IMR-90 (cell line): ENCODE results near the gene EXOC4. TPM values are rescaled to one million over a fixed set of nuclear protein-coding genes. Genes with fewer than 3 reads are reported as not detected.

ENCODE experiments used
- ATAC-seq: fragments of 200-7000 bp; cut with Tn5 transposase; 2 replicates; pipeline ENCODE4 v1.9.1; 2020; ENCODE audit warnings: low read depth, mild to moderate bottlenecking, moderate library complexity
- BruUV-seq: library from RNA; stranded (reverse); fragments of 400-500 nt; replicated peaks from 2 replicates; lab custom pipeline; 2021; lab: Mats Ljungman, UMichigan
- CTCF ChIA-PET: fragments of 300-600 bp; formaldehyde crosslinking; extraction: SDS; loops from one replicate; lab custom pipeline; 2021; ENCODE audit warnings: antibody characterized with exemption; lab: Yijun Ruan, JAX
- POLR2A ChIA-PET: fragments of 300-600 bp; sonication (Branson Sonifier 250); formaldehyde crosslinking; loops from one replicate; lab custom pipeline; 2022; ENCODE audit warnings: antibody characterized with exemption; ENCODE audit not compliant: unreplicated experiment; lab: Charles Lee
- DNase-seq: peaks from one replicate; pipeline ENCODE4 v3.0.0; 2013
- H2AFZ ChIP-seq: replicated peaks from 2 replicates; pipeline ENCODE3; 2013; ENCODE audit warnings: low read length, mild to moderate bottlenecking; ENCODE audit not compliant: poor library complexity
- H2AK5ac ChIP-seq: 2 replicates; pipeline ENCODE4 v1.6.1; 2013; ENCODE audit warnings: low read depth, low read length, inconsistent platforms
- H2AK9ac ChIP-seq: replicated peaks from 2 replicates; pipeline ENCODE3; 2013; ENCODE audit warnings: mild to moderate bottlenecking, low read depth, low read length, moderate library complexity; ENCODE audit not compliant: poor library complexity
- H2BK120ac ChIP-seq: 2 replicates; pipeline ENCODE4 v1.6.1; 2013; ENCODE audit warnings: low read depth, low read length, inconsistent platforms
- H2BK15ac ChIP-seq: 3 replicates; pipeline ENCODE4 v1.6.1; 2013; ENCODE audit warnings: low read depth, low read length, inconsistent platforms
- H2BK20ac ChIP-seq: 2 replicates; pipeline ENCODE4 v1.6.1; 2013; ENCODE audit warnings: low read depth, mild to moderate bottlenecking, inconsistent platforms, low read length, moderate library complexity
- H2BK5ac ChIP-seq: 2 replicates; pipeline ENCODE4 v1.6.1; 2013; ENCODE audit warnings: mild to moderate bottlenecking, low read depth, low read length, inconsistent platforms; ENCODE audit not compliant: poor library complexity, severe bottlenecking
- H3K14ac ChIP-seq: replicated peaks from 2 replicates; pipeline ENCODE4 v1.6.1; 2013; ENCODE audit warnings: low read depth, low read length, inconsistent platforms
- H3K18ac ChIP-seq: 2 replicates; pipeline ENCODE4 v1.6.1; 2013; ENCODE audit warnings: low read depth, low read length, control low read depth
- H3K23ac ChIP-seq: 2 replicates; pipeline ENCODE4 v1.6.1; 2013; ENCODE audit warnings: low read depth, low read length, inconsistent platforms
- H3K27ac ChIP-seq: 2 replicates; pipeline ENCODE4 v1.5.1; 2013; ENCODE audit warnings: mild to moderate bottlenecking, control low read depth, low read length; ENCODE audit not compliant: insufficient read depth
- H3K27me3 ChIP-seq: 2 replicates; pipeline ENCODE4 v1.6.1; 2013; ENCODE audit warnings: low read length; ENCODE audit not compliant: control insufficient read depth, insufficient read depth
- H3K36me3 ChIP-seq: 2 replicates; pipeline ENCODE4 v1.6.1; 2013; ENCODE audit warnings: low read length, mixed read lengths; ENCODE audit not compliant: control insufficient read depth, insufficient read depth
- H3K4ac ChIP-seq: 2 replicates; pipeline ENCODE4 v1.6.1; 2013; ENCODE audit warnings: low read depth, low read length, inconsistent platforms
- H3K4me1 ChIP-seq: 2 replicates; pipeline ENCODE4 v1.6.1; 2013; ENCODE audit warnings: low read length, mixed read lengths; ENCODE audit not compliant: control insufficient read depth, insufficient read depth
- H3K4me2 ChIP-seq: 2 replicates; pipeline ENCODE4 v1.6.1; 2013; ENCODE audit warnings: low read depth, mild to moderate bottlenecking, control low read depth, low read length, moderate library complexity
- H3K4me3 ChIP-seq: 2 replicates; pipeline ENCODE4 v1.5.1; 2013; ENCODE audit warnings: low read depth, mild to moderate bottlenecking, control low read depth, low read length, moderate library complexity; ENCODE audit not compliant: insufficient read depth
- H3K56ac ChIP-seq: 2 replicates; pipeline ENCODE4 v1.6.1; 2013; ENCODE audit warnings: low read length, inconsistent platforms; ENCODE audit not compliant: insufficient read depth; ENCODE audit errors: extremely low read depth
- H3K79me1 ChIP-seq, 2 experiments: 2 replicates each; pipeline ENCODE4 v1.6.1; 2013; ENCODE audit warnings: low read length in 2 of 2, inconsistent platforms in 1 of 2, low read depth in 1 of 2
- H3K9ac ChIP-seq: 2 replicates; pipeline ENCODE4 v1.6.1; 2013; ENCODE audit warnings: low read depth, low read length, control low read depth
- H3K9me1 ChIP-seq: 2 replicates; pipeline ENCODE4 v1.6.1; 2013; ENCODE audit warnings: low read length, inconsistent platforms; ENCODE audit not compliant: insufficient read depth
- H3K9me3 ChIP-seq: 2 replicates; pipeline ENCODE4 v1.6.1; 2013; ENCODE audit warnings: low read length; ENCODE audit not compliant: control insufficient read depth, insufficient read depth
- H4K20me1 ChIP-seq: 2 replicates; pipeline ENCODE4 v1.6.1; 2013; ENCODE audit warnings: low read length, inconsistent platforms; ENCODE audit not compliant: insufficient read depth
- H4K5ac ChIP-seq: 2 replicates; pipeline ENCODE4 v1.6.1; 2013; ENCODE audit warnings: mild to moderate bottlenecking, low read depth, low read length, control low read depth
- H4K8ac ChIP-seq, 2 experiments: 2 replicates each; pipeline ENCODE4 v1.6.1; 2013; ENCODE audit warnings: low read depth in 2 of 2, low read length in 2 of 2, control low read depth in 1 of 2, inconsistent platforms in 1 of 2
- H4K91ac ChIP-seq: 2 replicates; pipeline ENCODE4 v1.6.1; 2013; ENCODE audit warnings: low read depth, low read length, inconsistent platforms; ENCODE audit not compliant: insufficient read depth
- BHLHE40 ChIP-seq: fragments of 150-350 bp; IDR thresholded peaks from 2 replicates; pipeline ENCODE4 v1.6.1; 2016; ENCODE audit warnings: mild to moderate bottlenecking, low read depth, low read length
- CEBPB ChIP-seq: IDR thresholded peaks from 2 replicates; pipeline ENCODE4 v1.6.1; 2012; ENCODE audit warnings: low read depth, low read length, improper control_type of control experiment
- CHD1 ChIP-seq: IDR thresholded peaks from 2 replicates; pipeline ENCODE4 v1.6.1; 2012; ENCODE audit warnings: low read depth, low read length, improper control_type of control experiment
- CTCF ChIP-seq: conservative IDR thresholded peaks from 2 replicates; pipeline ENCODE4 v1.5.1; 2012; ENCODE audit warnings: mild to moderate bottlenecking, low read depth, low read length, improper control_type of control experiment
- FOS ChIP-seq: fragments of 150-350 bp; IDR thresholded peaks from 2 replicates; pipeline ENCODE4 v1.6.1; 2016; ENCODE audit warnings: low read depth, low read length
- MAFK ChIP-seq: IDR thresholded peaks from 2 replicates; pipeline ENCODE4 v1.6.1; 2012; ENCODE audit warnings: low read depth, low read length, improper control_type of control experiment
- MAZ ChIP-seq: IDR thresholded peaks from 2 replicates; pipeline ENCODE4 v1.6.1; 2012; ENCODE audit warnings: low read depth, mild to moderate bottlenecking, low read length, improper control_type of control experiment, moderate library complexity, borderline replicate concordance
- MXI1 ChIP-seq: IDR thresholded peaks from 2 replicates; pipeline ENCODE4 v1.6.1; 2012; ENCODE audit warnings: low read depth, mild to moderate bottlenecking, low read length, moderate library complexity, borderline replicate concordance
- NFE2L2 ChIP-seq: fragments of 150-350 bp; IDR thresholded peaks from 2 replicates; pipeline ENCODE4 v1.6.1; 2016; ENCODE audit warnings: low read depth, mild to moderate bottlenecking, low read length
- POLR2A ChIP-seq: IDR thresholded peaks from 2 replicates; pipeline ENCODE4 v1.6.1; 2012; ENCODE audit warnings: mild to moderate bottlenecking, low read depth, low read length
- RAD21 ChIP-seq: IDR thresholded peaks from 2 replicates; pipeline ENCODE4 v1.6.1; 2012; ENCODE audit warnings: low read length, improper control_type of control experiment
- RCOR1 ChIP-seq: IDR thresholded peaks from 2 replicates; pipeline ENCODE4 v1.6.1; 2012; ENCODE audit warnings: mild to moderate bottlenecking, low read length, improper control_type of control experiment; ENCODE audit not compliant: insufficient replicate concordance
- RFX5 ChIP-seq: IDR thresholded peaks from 2 replicates; pipeline ENCODE4 v1.8.0; 2012; ENCODE audit warnings: low read depth, mild to moderate bottlenecking, low read length, moderate library complexity
- SMC3 ChIP-seq: fragments of 150-350 bp; IDR thresholded peaks from 2 replicates; pipeline ENCODE4 v1.6.1; 2016; ENCODE audit warnings: low read depth, mild to moderate bottlenecking, antibody characterized with exemption, low read length, moderate library complexity
- WGBS, 2 experiments: methylation state at CpG; one replicate each; pipeline versions ENCODE4 v1.1.5 to v1.1.7; 2013; ENCODE audit warnings: missing lambda C conversion rate in 2 of 2; ENCODE audit not compliant: insufficient read length in 1 of 2; ENCODE audit errors: extremely low coverage in 2 of 2; 5-methylcytosine and 5-hydroxymethylcytosine counted together
- dilution Hi-C: fragments of 300-500 bp; cut with HindIII; formaldehyde crosslinking; loops from one replicate; pipeline ENCODE4 v1.14.3; 2018; ENCODE audit warnings: low sequenced_read_pairs; ENCODE audit not compliant: unreplicated experiment
- in situ Hi-C: fragments of 300-500 bp; cut with MboI; formaldehyde crosslinking; loops from 3 replicates; pipeline ENCODE4 v1.14.3; 2019; ENCODE audit warnings: low sequenced_read_pairs, inconsistent platforms, mixed read lengths
- intact Hi-C: fragments of 100-400 bp; cut with micrococcal nuclease; formaldehyde crosslinking; loops from 2 replicates; pipeline ENCODE4 v1.10.0; 2022
- polyA plus RNA-seq, 3 experiments: library from polyadenylated mRNA; depleted of rRNA; stranded (reverse); fragments of >200 nt; gene quantifications; 2 replicates each; pipeline ENCODE4 v1.2.3, GENCODE V29; 2012; ENCODE audit warnings: low replicate concordance in 1 of 3
- total RNA-seq: library from RNA; depleted of rRNA; stranded (reverse); fragments of >200 nt; gene quantifications from 2 replicates; pipeline ENCODE4 v1.2.3, GENCODE V29; 2012
- TF ChIP-seq, protein P1 (sequence below): fragments of 150-350 bp; IDR thresholded peaks from 2 replicates; pipeline ENCODE4 v1.6.1; 2017; ENCODE audit warnings: mild to moderate bottlenecking, antibody characterized with exemption, low read length, low read depth

Gene EXOC4
- total and polyA plus RNA-seq, 2 of the 4 experiments (the other 2 are of a cell fraction), result 25.4 to 94.6 TPM

GRCh38 chr7:134071355-134072331 lies 818.8 kb downstream of the EXOC4 start (continued):
- TF ChIP-seq CEBPB, result no peak

DNA sequence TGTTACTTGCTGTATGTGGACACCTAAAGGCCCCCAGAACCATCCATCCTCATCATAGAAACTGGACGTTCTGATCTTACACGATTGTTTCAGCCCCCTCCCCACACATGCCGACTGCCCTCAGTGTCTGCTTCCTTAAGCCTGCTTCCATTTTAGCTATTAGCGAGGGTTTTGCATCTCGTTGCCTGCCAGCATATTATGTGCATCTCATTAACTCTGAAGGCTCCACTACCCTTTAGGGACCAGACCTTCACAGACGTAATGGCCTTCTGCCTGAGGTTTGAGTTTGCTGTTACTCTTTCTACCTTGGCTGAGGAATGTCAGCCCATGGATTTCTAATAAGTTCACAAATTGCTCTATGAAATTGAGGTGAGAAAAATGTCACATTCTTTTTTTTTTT lies 820.4 kb downstream of the EXOC4 start:
- no peak overlapping the region for H2AK5ac ChIP-seq
- no peaks in the 10 kb centered on the region for H3K4me1 ChIP-seq
- no peak overlapping the region for H3K27ac ChIP-seq
- in situ Hi-C loops (no loop called here), intact Hi-C loops (no loop called here), dilution Hi-C loops (no loop called here)
- TF ChIP-seq CEBPB, result no peak
- TF ChIP-seq CTCF, result no peak
- no peak for TF ChIP-seq RAD21
- no peak for TF ChIP-seq SMC3
- no peak for TF ChIP-seq MAFK
- no peak for TF ChIP-seq CHD1
- no peak for TF ChIP-seq BHLHE40
- no peak for TF ChIP-seq MAZ
- no peak for TF ChIP-seq MXI1
- TF ChIP-seq, protein P1, sequence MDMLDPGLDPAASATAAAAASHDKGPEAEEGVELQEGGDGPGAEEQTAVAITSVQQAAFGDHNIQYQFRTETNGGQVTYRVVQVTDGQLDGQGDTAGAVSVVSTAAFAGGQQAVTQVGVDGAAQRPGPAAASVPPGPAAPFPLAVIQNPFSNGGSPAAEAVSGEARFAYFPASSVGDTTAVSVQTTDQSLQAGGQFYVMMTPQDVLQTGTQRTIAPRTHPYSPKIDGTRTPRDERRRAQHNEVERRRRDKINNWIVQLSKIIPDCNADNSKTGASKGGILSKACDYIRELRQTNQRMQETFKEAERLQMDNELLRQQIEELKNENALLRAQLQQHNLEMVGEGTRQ, result no peak
- no peak for TF ChIP-seq RFX5
- no peak for TF ChIP-seq FOS
- no peak for TF ChIP-seq POLR2A
- no peak for TF ChIP-seq RCOR1
- no peak for TF ChIP-seq NFE2L2
- no peaks in the 10 kb centered on the region for H3K79me1 ChIP-seq
- BruUV-seq, result no TSS peak
- no peaks in the 10 kb centered on the region for H3K9me3 ChIP-seq
- no peaks in the 10 kb centered on the region for H3K9me1 ChIP-seq
- WGBS, 2 experiments, result 87% methylated on average over 3 of the region's 6 CpGs; no CpG with 5 or more reads in 1 of the 2 experiments
- no peak overlapping the region for H2AK9ac ChIP-seq
- no peak overlapping the region for H4K91ac ChIP-seq
- CTCF ChIA-PET, result no interaction called here
- H2BK120ac ChIP-seq, result no peak overlapping the region
- ATAC-seq (no peak), DNase-seq (no peak)
- H4K20me1 ChIP-seq, result no peaks in the 10 kb centered on the region
- H3K18ac ChIP-seq, result no peak overlapping the region
- H2BK5ac ChIP-seq, result no peak overlapping the region
- POLR2A ChIA-PET, result no interaction called here
- H3K56ac ChIP-seq, result no peak overlapping the region
- no peak overlapping the region for H4K5ac ChIP-seq
- no peaks in the 10 kb centered on the region for H3K27me3 ChIP-seq
- H2BK20ac ChIP-seq, result no peak overlapping the region
- H2AFZ ChIP-seq, result no peak overlapping the region
- no peak overlapping the region for H3K4ac ChIP-seq
- H3K14ac ChIP-seq, result no peak overlapping the region
- H3K4me3 ChIP-seq, result no peak overlapping the region
- no peak overlapping the region for H4K8ac ChIP-seq
- no peaks in the 10 kb centered on the region for H3K36me3 ChIP-seq
- no peak overlapping the region for H3K9ac ChIP-seq
- no peak overlapping the region for H3K4me2 ChIP-seq
- H3K23ac ChIP-seq, result no peak overlapping the region
- no peak overlapping the region for H2BK15ac ChIP-seq
